HCT116 (cell line): ENCODE results near the gene EZH2.

Experiments
- CTCF ChIP-seq, 3 experiments: fragments of 200-600 bp in 1 of 3; sonication (generic) in 1 of 3; IDR thresholded peaks in 2 of 3; conservative IDR thresholded peaks in 1 of 3; 2 replicates each; pipeline ENCODE4 v1.5.1; 2012 to 2017; ENCODE audit warnings: low read depth in 2 of 3, low read length in 2 of 3, antibody characterized with exemption in 1 of 3, borderline replicate concordance in 1 of 3, control low read depth in 1 of 3, mild to moderate bottlenecking in 1 of 3, mixed read lengths in 1 of 3, mixed run types in 1 of 3, moderate library complexity in 1 of 3; ENCODE audit not compliant: insufficient read depth in 1 of 3
- JUND ChIP-seq: IDR thresholded peaks from 2 replicates; pipeline ENCODE4 v1.6.1; 2012

GRCh38 chr7:148882841-148883265 lies 1.2 kb downstream of the EZH2 start:
- no peak for TF ChIP-seq JUND
- no peak for TF ChIP-seq CTCF (IDR thresholded peaks at IDR 0.05 in 2 of 3, conservative IDR thresholded peaks at IDR 0.05 in 1 of 3; ENCODE audit: borderline replicate concordance in 1 of 3, insufficient read depth in 1 of 3, low read depth in 2 of 3, low read length in 2 of 3)
